T-cell (primary cell): ENCODE data around the gene HSBP1L1. TPM values are rescaled to one million over a fixed set of nuclear protein-coding genes. Genes with fewer than 3 reads are reported as not detected.
"Not testable (repeated sequence)": the region's sequence is repeated elsewhere in the genome, so short reads cannot be mapped to it uniquely, and the experiment has no call there.

ENCODE experiments used
- ATAC-seq, 4 experiments: fragments of 200-7000 bp in 3 of 4; fragments of 150-1000 bp in 1 of 4; cut with Tn5 transposase; replicated peaks in 1 of 4; 1 replicate in 3 of 4; 2 replicates in 1 of 4; pipeline ENCODE4 v1.10.0; 2021; ENCODE audit warnings: moderate library complexity in 3 of 4, mild to moderate bottlenecking in 2 of 4, moderate number of reproducible peaks in 1 of 4
- CTCF ChIA-PET, 2 donors: fragments of 300-600 bp; sonication (Branson Sonifier 250); formaldehyde crosslinking; loops; one replicate each; lab custom pipeline; 2022; ENCODE audit warnings: antibody characterized with exemption in 2 of 2; lab: Charles Lee
- POLR2A ChIA-PET, 2 donors: fragments of 300-600 bp; sonication (Branson Sonifier 250); formaldehyde crosslinking; loops; one replicate each; lab custom pipeline; 2022; ENCODE audit warnings: antibody characterized with exemption in 2 of 2; lab: Charles Lee
- DNase-seq, 35 experiments: peaks; one replicate each; pipeline versions ENCODE4 v3.0.0 to v3.0.0-alpha.2; 2013 to 2023
- H3K27ac ChIP-seq: one replicate; pipeline ENCODE4 v1.5.1; 2013; ENCODE audit warnings: low read length
- H3K27me3 ChIP-seq, 2 experiments: replicated peaks in 1 of 2; 1 replicate in 1 of 2; 2 replicates in 1 of 2; pipeline versions ENCODE4 v1.6.1 to v1.7.0; 2013; ENCODE audit warnings: low read length in 1 of 2, mixed read lengths in 1 of 2; ENCODE audit not compliant: control insufficient read depth in 2 of 2, insufficient read depth in 2 of 2; ENCODE audit errors: extremely low read depth in 1 of 2
- H3K36me3 ChIP-seq, 2 donors: 1 replicate in 1 of 2; 2 replicates in 1 of 2; pipeline versions ENCODE4 v1.6.1 to v1.7.0; 2013; ENCODE audit warnings: low read length in 1 of 2; ENCODE audit not compliant: control insufficient read depth in 2 of 2, insufficient read depth in 1 of 2; ENCODE audit errors: extremely low read depth in 1 of 2
- H3K4me1 ChIP-seq, 2 experiments: 1 replicate in 1 of 2; 2 replicates in 1 of 2; pipeline versions ENCODE4 v1.6.1 to v1.7.0; 2013; ENCODE audit warnings: low read length in 2 of 2, mixed read lengths in 1 of 2; ENCODE audit not compliant: insufficient read depth in 2 of 2, control insufficient read depth in 1 of 2; ENCODE audit errors: extremely low read depth in 1 of 2
- H3K4me3 ChIP-seq, 2 donors: 1 replicate in 1 of 2; 2 replicates in 1 of 2; pipeline versions ENCODE4 v1.5.1 to v1.7.0; 2013; ENCODE audit warnings: mild to moderate bottlenecking in 2 of 2, low read length in 1 of 2, moderate library complexity in 1 of 2; ENCODE audit not compliant: control insufficient read depth in 1 of 2; ENCODE audit errors: extremely low read depth in 1 of 2
- H3K9me3 ChIP-seq: 2 replicates; pipeline ENCODE4 v1.7.0; 2013
- H3K27ac Mint-ChIP-seq, 2 donors: one replicate each; pipeline ENCODE4 v1.8.0; 2020 to 2021; ENCODE audit warnings: mild to moderate bottlenecking in 2 of 2, mixed read lengths in 2 of 2
- H3K27me3 Mint-ChIP-seq, 2 donors: one replicate each; pipeline ENCODE4 v1.8.0; 2021 to 2022; ENCODE audit warnings: mixed read lengths in 2 of 2
- H3K36me3 Mint-ChIP-seq: one replicate; pipeline ENCODE4 v1.8.0; 2021; ENCODE audit warnings: mixed read lengths
- H3K4me1 Mint-ChIP-seq, 3 donors: one replicate each; pipeline ENCODE4 v1.8.0; 2020 to 2022; ENCODE audit warnings: mixed read lengths in 3 of 3, mild to moderate bottlenecking in 1 of 3
- H3K4me3 Mint-ChIP-seq, 3 donors: one replicate each; pipeline ENCODE4 v1.8.0; 2020 to 2022; ENCODE audit warnings: mild to moderate bottlenecking in 3 of 3, mixed read lengths in 3 of 3, moderate library complexity in 3 of 3
- H3K9me3 Mint-ChIP-seq, 3 donors: one replicate each; pipeline ENCODE4 v1.8.0; 2020 to 2022; ENCODE audit warnings: mixed read lengths in 3 of 3
- WGBS: methylation state at CpG from one replicate; pipeline ENCODE4 v1.1.5; 2013; ENCODE audit warnings: missing lambda C conversion rate; ENCODE audit not compliant: insufficient coverage; 5-methylcytosine and 5-hydroxymethylcytosine counted together
- total RNA-seq, 35 experiments: library from RNA in 6 of 35; stranded (reverse) in 6 of 35; fragments of 120-200 nt in 1 of 35; gene quantifications; one replicate each; pipeline versions ENCODE4 v1.2.1 to v1.2.4 and lab custom pipeline; 2013 to 2026

Gene HSBP1L1
- total RNA-seq, 5 donors from 2014 or later (not counting 1 experiment from before 2014, with no cell fraction given) = 17.3 to 26.6 (median 20.6) TPM

DNA sequence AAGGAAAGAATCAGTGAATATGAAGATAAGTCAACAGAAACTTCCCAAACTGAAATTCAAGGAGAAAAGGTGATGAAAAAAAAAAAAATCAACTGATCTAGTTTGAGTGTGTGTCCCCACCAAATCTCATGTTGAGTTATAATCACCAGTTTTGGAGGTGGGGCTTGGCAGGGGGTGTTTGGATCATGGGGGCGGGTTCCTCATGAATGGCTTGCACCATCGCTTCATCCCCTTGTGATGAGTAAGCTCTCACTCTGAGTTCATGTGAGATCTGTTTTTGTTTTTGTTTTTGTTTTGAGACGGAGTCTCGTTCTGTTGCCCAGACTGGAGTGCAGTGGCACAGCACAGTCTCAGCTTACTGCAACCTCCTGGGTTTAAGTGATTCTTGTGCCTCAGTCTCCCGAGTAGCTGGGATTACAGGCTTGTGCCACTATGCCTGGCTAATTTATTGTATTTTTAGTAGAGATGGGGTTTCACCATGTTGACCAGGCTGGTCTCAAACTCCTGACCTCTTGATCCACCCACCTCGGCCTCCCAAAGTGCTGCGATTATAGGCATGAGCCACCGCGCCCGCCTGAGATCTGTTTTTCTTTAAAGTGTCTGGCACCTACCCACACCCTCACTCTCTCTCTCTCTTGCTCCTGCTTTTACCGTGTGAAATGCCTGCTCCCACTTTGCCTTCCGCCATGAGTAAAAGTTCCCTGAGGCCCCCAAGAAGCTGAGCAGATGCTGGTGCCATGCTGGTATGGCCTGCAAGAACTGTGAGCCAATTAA, 9.0 kb upstream of the HSBP1L1 start:
- no peaks in the 10 kb centered on the region for H3K9me3 Mint-ChIP-seq
- H3K4me3 Mint-ChIP-seq = no peak overlapping the region
- WGBS = 78% methylated on average over 11 of the region's 12 CpGs
- H3K27me3 Mint-ChIP-seq = no peaks in the 10 kb centered on the region
- no peaks in the 10 kb centered on the region for H3K27me3 ChIP-seq
- POLR2A ChIA-PET = no interaction called here
- ATAC-seq (no peak), DNase-seq (no peak)
- no peaks in the 10 kb centered on the region for H3K9me3 ChIP-seq
- no peak overlapping the region for H3K27ac ChIP-seq
- H3K4me1 ChIP-seq = peaks cover 4 to 12% of the 10 kb centered on the region in 2 experiments
- peaks cover 9 to 11% (median 10%) of the 10 kb centered on the region in 3 donors for H3K4me1 Mint-ChIP-seq
- CTCF ChIA-PET = no interaction called here
- H3K4me3 ChIP-seq = no peak overlapping the region
- no peaks in the 10 kb centered on the region for H3K36me3 ChIP-seq
- no peaks in the 10 kb centered on the region for H3K36me3 Mint-ChIP-seq
- H3K27ac Mint-ChIP-seq = no peak overlapping the region

GRCh38 chr18:79956276-79956675, 8.2 kb upstream of the HSBP1L1 start:
- H3K9me3 ChIP-seq = no peaks in the 10 kb centered on the region
- no peaks in the 10 kb centered on the region for H3K27me3 Mint-ChIP-seq
- peaks cover 11 to 18% (median 14%) of the 10 kb centered on the region in 3 donors for H3K4me1 Mint-ChIP-seq
- peak overlapping the region in 1 of 2 donors; percentile 5 for H3K27ac Mint-ChIP-seq
- no peak overlapping the region for H3K4me3 Mint-ChIP-seq
- H3K27ac ChIP-seq = no peak overlapping the region
- H3K4me1 ChIP-seq = peaks cover 8 to 17% of the 10 kb centered on the region in 2 experiments
- DNase-seq (no peak), ATAC-seq (no peak)
- ChIA-PET POLR2A (no interaction called here), CTCF (no interaction called here)
- WGBS = no CpG with 5 or more reads among the region's 2 CpGs
- no peaks in the 10 kb centered on the region for H3K36me3 ChIP-seq
- no peaks in the 10 kb centered on the region for H3K9me3 Mint-ChIP-seq
- no peaks in the 10 kb centered on the region for H3K36me3 Mint-ChIP-seq
- no peaks in the 10 kb centered on the region for H3K27me3 ChIP-seq
- H3K4me3 ChIP-seq = no peak overlapping the region

DNA sequence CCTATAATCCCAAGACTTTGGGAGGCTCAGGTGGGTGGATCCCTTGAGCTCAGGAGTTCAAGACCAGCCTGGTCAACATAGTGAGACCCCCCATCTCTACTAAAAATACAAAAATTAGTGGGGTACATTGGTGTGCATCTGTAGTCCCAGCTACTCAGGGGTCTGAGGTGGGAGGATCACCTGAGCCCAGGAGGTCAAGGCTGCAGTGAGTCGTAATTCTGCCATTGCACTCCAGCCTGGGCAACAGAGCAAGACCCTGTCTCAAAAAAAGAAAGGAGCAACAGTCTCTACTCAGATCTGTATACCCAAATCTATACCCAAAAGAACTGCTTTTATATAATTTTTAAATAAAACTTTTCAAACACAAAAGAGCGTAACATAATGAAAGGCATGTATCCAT, 5.5 kb upstream of the HSBP1L1 start:
- CTCF ChIA-PET = no interaction called here
- peaks cover 8 to 33% of the 10 kb centered on the region in 2 experiments for H3K4me1 ChIP-seq
- H3K9me3 Mint-ChIP-seq = no peaks in the 10 kb centered on the region
- POLR2A ChIA-PET = no interaction called here
- H3K4me1 Mint-ChIP-seq = peaks cover 21 to 32% (median 32%) of the 10 kb centered on the region in 3 donors
- WGBS = 100% methylated on average over 1 of the region's 2 CpGs
- DNase-seq = no peak
- no peak overlapping the region for H3K4me3 Mint-ChIP-seq
- peaks cover 0 to 10% of the 10 kb centered on the region in 2 experiments for H3K27me3 ChIP-seq
- ATAC-seq = no peak
- no peaks in the 10 kb centered on the region for H3K36me3 Mint-ChIP-seq
- no peaks in the 10 kb centered on the region for H3K27me3 Mint-ChIP-seq
- no peaks in the 10 kb centered on the region for H3K9me3 ChIP-seq
- no peak overlapping the region for H3K27ac Mint-ChIP-seq
- no peak overlapping the region for H3K27ac ChIP-seq
- no peak overlapping the region for H3K4me3 ChIP-seq
- no peaks in the 10 kb centered on the region for H3K36me3 ChIP-seq

DNA sequence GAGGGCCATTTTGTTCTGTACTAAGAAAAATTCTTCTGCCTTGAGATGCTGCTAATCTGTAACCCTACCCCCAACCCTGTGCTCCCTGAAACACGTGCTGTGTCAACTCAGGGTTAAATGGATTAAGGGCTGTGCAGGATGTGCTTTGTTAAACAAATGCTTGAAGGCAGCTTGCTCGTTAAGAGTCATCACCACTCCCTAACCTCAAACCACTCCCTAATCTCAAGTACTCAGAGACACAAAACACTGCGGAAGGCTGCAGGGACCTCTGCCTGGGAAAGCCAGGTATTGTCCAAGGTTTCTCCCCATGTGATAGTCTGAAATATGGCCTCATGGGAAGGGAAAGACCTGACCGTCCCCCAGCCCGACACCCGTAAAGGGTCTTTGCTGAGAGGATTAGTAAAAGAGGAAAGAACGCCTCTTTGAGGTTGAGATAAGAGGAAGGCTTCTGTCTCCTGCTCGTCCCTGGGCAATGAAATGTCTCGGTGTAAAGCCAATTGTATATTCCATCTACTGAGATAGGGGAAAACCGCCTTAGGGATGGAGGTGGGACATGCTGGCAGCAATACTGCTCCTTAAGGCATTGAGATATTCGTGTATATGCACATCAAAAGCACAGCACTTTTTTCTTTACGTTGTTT, 4.2 kb upstream of the HSBP1L1 start:
- H3K27ac ChIP-seq, CTCF ChIA-PET, H3K36me3 ChIP-seq, H3K9me3 ChIP-seq, H3K36me3 Mint-ChIP-seq, H3K9me3 Mint-ChIP-seq, POLR2A ChIA-PET, H3K27me3 Mint-ChIP-seq: not testable (repeated sequence)
- peaks cover 12 to 44% of the 10 kb centered on the region in 2 experiments for H3K4me1 ChIP-seq
- peaks cover 23 to 35% (median 35%) of the 10 kb centered on the region in 3 donors for H3K4me1 Mint-ChIP-seq
- H3K27me3 ChIP-seq = peaks cover 0 to 12% of the 10 kb centered on the region in 2 experiments
- peak in 3 of 35 experiments; percentile 24 to 38 (median 31) for DNase-seq
- ATAC-seq = peak in 1 of 4 experiments; percentile 50
- H3K4me3 ChIP-seq = peak overlapping the region in 1 of 2 donors; percentile 30
- peak overlapping the region in 2 of 3 donors; percentile 67 to 74 for H3K4me3 Mint-ChIP-seq
- 20% methylated on average over 6 of the region's 12 CpGs for WGBS
- peak overlapping the region in 1 of 2 donors; percentile 95 for H3K27ac Mint-ChIP-seq

- H3K27me3 Mint-ChIP-seq = no peaks in the 10 kb centered on the region
- peak overlapping the region in 2 of 3 donors; percentile 10 to 74 for H3K4me3 Mint-ChIP-seq
- no peaks in the 10 kb centered on the region for H3K9me3 Mint-ChIP-seq
- POLR2A ChIA-PET = no interaction called here
- H3K4me1 Mint-ChIP-seq = peaks cover 27 to 40% (median 39%) of the 10 kb centered on the region in 3 donors
- 92% methylated on average over 15 of the region's 16 CpGs for WGBS
- Histone ChIP-seq H3K4me1 (peaks cover 13 to 50% of the 10 kb centered on the region in 2 experiments), H3K9me3 (no peaks in the 10 kb centered on the region), H3K4me3 (no peak overlapping the region), H3K27me3 (peaks cover 0 to 12% of the 10 kb centered on the region in 2 experiments), H3K27ac (no peak overlapping the region), H3K36me3 (no peaks in the 10 kb centered on the region)
- H3K36me3 Mint-ChIP-seq = no peaks in the 10 kb centered on the region
- ATAC-seq (no peak), DNase-seq (no peak)
- H3K27ac Mint-ChIP-seq = peak overlapping the region in 1 of 2 donors; percentile 95
- CTCF ChIA-PET = interaction anchor here in 1 of 2 donors (0.5 kb wide), 1 partner anchor 145 kb away, joined by 6 read pairs; no protein-coding TSS in a partner anchor
Measured at GRCh38 chr18:79960921-79961526, 3.4 kb upstream of the HSBP1L1 start.

DNA sequence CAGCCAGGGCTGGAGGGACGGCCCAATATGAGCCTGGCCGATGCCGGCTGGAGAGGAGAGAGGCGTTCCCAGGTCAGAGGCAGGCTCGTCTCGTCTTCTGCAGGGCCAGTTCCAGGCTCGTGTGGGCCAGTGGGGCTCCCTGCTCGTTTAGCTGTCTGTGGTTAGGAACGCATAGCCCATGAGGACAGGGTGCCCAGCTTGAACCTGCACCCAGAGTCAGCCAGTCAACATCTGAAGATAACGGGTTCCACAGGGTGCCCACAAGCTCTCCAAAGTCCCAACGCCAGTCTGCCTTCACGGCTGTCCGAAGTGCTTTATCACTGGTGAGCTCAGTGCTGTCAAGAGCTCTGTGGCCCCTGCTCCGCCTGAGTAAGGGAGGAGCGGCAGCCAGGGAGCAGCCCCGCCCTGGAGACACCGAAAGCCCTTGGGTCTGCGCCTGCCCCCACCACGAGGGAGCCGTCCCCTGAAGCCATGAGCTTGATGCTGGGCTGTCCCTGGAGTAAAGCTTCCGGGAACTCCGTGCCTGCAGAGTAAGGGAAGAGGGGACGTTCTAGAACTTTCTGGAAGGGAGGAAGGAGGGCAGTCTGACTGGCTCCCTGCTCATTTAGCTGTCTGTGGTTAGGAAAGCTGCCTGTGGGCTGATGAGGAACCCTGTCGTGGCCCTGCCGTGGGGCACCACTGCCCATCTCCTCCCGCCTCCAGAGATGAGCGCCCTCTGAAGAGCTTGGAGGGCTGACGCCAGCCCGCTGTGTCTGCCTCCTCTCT, 2.7 kb upstream of the HSBP1L1 start:
- DNase-seq = no peak
- Histone ChIP-seq H3K27ac (no peak overlapping the region), H3K9me3 (no peaks in the 10 kb centered on the region), H3K27me3 (peaks cover 0 to 12% of the 10 kb centered on the region in 2 experiments), H3K36me3 (no peaks in the 10 kb centered on the region), H3K4me1 (peaks cover 13 to 50% of the 10 kb centered on the region in 2 experiments), H3K4me3 (no peak overlapping the region)
- H3K27me3 Mint-ChIP-seq = no peaks in the 10 kb centered on the region
- no peak overlapping the region for H3K27ac Mint-ChIP-seq
- POLR2A ChIA-PET = no interaction called here
- H3K4me3 Mint-ChIP-seq = no peak overlapping the region
- WGBS = 87% methylated on average over 27 of the region's 29 CpGs
- H3K4me1 Mint-ChIP-seq = peaks cover 27 to 40% (median 39%) of the 10 kb centered on the region in 3 donors
- H3K36me3 Mint-ChIP-seq = no peaks in the 10 kb centered on the region
- H3K9me3 Mint-ChIP-seq = no peaks in the 10 kb centered on the region
- CTCF ChIA-PET = interaction anchor here in 1 of 2 donors (0.5 kb wide), 1 partner anchor 144 kb away, joined by 6 read pairs; no protein-coding TSS in a partner anchor
- no peak for ATAC-seq
